SK-N-MC (cell line): ENCODE measurements around the gene TRIM44.

Source experiments
- EZH2 ChIP-seq: fragments of 200-600 bp; sonication (generic); IDR thresholded peaks from one replicate; pipeline ENCODE4 v1.6.1; 2017; ENCODE audit warnings: antibody characterized with exemption
- POLR2AphosphoS5 ChIP-seq: IDR thresholded peaks from 2 replicates; pipeline ENCODE4 v1.6.1; 2012; ENCODE audit warnings: mild to moderate bottlenecking, low read depth, low read length, borderline replicate concordance

GRCh38 chr11:35748644-35749043 is 86.1 kb downstream of the TRIM44 start:
- TF ChIP-seq POLR2AphosphoS5 (no peak), EZH2 (no peak)
